Activated CD4-positive, alpha-beta memory T cell treated with anti-CD3 and anti-CD28 coated beads for 36 hours (primary cell): ENCODE data around the gene CREB3L1. TPM values are rescaled to one million over a fixed set of nuclear protein-coding genes. Genes with fewer than 3 reads are reported as not detected.

Source experiments
- CTCF ChIA-PET: fragments of 350-600 bp; sonication (Branson Sonifier 250); formaldehyde crosslinking; loops from one replicate; lab custom pipeline; 2021; ENCODE audit warnings: antibody characterized with exemption, inconsistent platforms; lab: Charles Lee
- POLR2A ChIA-PET: fragments of 350-600 bp; sonication (Branson Sonifier 250); formaldehyde crosslinking; loops from one replicate; lab custom pipeline; 2021; ENCODE audit warnings: antibody characterized with exemption; lab: Charles Lee
- DNase-seq: peaks from one replicate; pipeline ENCODE4 v3.0.0-alpha.2; 2020
- H3K27ac Mint-ChIP-seq: one replicate; pipeline ENCODE4 v1.8.0; 2021; ENCODE audit warnings: mixed read lengths
- H3K27me3 Mint-ChIP-seq: one replicate; pipeline ENCODE4 v1.8.0; 2021; ENCODE audit warnings: mixed read lengths
- H3K36me3 Mint-ChIP-seq: one replicate; pipeline ENCODE4 v1.8.0; 2021; ENCODE audit warnings: mixed read lengths
- H3K4me1 Mint-ChIP-seq: one replicate; pipeline ENCODE4 v1.8.0; 2021; ENCODE audit warnings: low read depth, mixed read lengths
- H3K4me3 Mint-ChIP-seq: one replicate; pipeline ENCODE4 v1.8.0; 2021; ENCODE audit warnings: mild to moderate bottlenecking, mixed read lengths
- H3K9me3 Mint-ChIP-seq: one replicate; pipeline ENCODE4 v1.8.0; 2021; ENCODE audit warnings: mixed read lengths
- intact Hi-C: fragments of 100-400 bp; cut with micrococcal nuclease; formaldehyde crosslinking; loops from one replicate; pipeline ENCODE4 v1.15.1; 2023
- total RNA-seq, 2 experiments: library from RNA; stranded (reverse); gene quantifications; one replicate each; pipeline ENCODE4 v1.2.3, GENCODE V29; 2021

The CREB3L1 gene
- total RNA-seq, 2 experiments from 2014 or later, result not detected

DNA sequence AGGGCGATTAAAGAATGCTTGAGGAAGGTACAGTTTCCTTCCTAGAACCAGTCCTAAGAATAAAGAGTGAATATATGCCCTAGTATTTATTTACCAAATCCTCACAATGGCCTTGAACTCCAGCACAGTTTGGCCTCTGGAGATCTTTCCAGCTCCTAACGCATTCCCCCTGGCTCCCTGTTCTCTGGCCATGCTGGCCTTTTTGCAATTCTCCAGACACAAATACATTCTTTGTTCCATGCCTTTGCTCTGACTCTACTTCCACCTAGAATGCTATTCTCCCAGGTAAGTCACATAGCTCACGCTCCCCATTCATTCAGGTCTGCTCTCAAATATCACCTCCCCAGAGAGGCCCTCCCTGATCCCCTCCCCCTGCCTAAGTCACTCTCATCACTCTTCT, 66.1 kb downstream of the CREB3L1 start:
- Mint-ChIP-seq H3K9me3 (no peaks in the 10 kb centered on the region), H3K27ac (no peak overlapping the region), H3K4me3 (no peak overlapping the region), H3K36me3 (no peaks in the 10 kb centered on the region), H3K27me3 (no peaks in the 10 kb centered on the region), H3K4me1 (peaks cover 61% of the 10 kb centered on the region)
- no peak for DNase-seq
- intact Hi-C loops, result no loop called here
- CTCF ChIA-PET, result interaction anchor here (1.4 to 15.3 kb wide), 4 partner anchors 9 to 34 kb away, joined by 4 to 346 read pairs (median 29); no protein-coding TSS in a partner anchor
- POLR2A ChIA-PET, result interaction anchor here (0.6 to 1.7 kb wide), 2 partner anchors 9 to 49 kb away, joined by 3 read pairs; no protein-coding TSS in a partner anchor

DNA sequence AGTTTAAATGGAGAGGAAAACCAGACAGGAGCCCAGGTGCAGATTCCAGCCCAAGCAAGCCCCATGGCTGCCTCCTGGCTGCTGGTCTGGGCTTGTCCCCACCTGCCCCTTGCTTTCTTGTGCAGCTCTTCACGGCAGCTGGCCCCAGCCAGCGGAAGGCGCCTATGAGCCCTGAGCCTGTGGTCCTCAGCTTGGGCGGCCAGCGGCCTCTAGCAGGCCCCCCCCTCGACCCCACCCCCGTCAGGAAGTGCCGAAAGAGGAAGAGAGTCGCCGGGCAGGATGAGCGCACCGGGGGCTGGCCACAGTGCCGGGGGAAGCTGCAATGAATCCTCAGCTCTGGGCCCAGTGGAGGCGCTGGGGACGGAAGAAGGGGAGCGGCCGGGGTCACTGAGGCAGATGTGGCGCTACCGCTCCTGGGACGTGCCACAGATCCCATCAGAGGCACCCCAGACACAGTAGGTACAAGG, 67.7 kb downstream of the CREB3L1 start:
- peaks cover 2% of the 10 kb centered on the region for H3K36me3 Mint-ChIP-seq
- peak overlapping the region; percentile 72 for H3K27ac Mint-ChIP-seq
- POLR2A ChIA-PET, result interaction anchor here (1.3 to 1.6 kb wide), 3 partner anchors 13 to 104 kb away, joined by 3 read pairs; no protein-coding TSS in a partner anchor
- no peaks in the 10 kb centered on the region for H3K9me3 Mint-ChIP-seq
- DNase-seq, result peak; percentile 53
- peak overlapping the region; percentile 73 for H3K4me3 Mint-ChIP-seq
- CTCF ChIA-PET, result interaction anchor here (1.1 to 15.3 kb wide), 7 partner anchors 12 to 106 kb away, joined by 3 to 346 read pairs (median 4); partner anchors contain the start of gene CHRM4
- peaks cover 72% of the 10 kb centered on the region for H3K4me1 Mint-ChIP-seq
- intact Hi-C loops, result no loop called here
- no peaks in the 10 kb centered on the region for H3K27me3 Mint-ChIP-seq

DNA sequence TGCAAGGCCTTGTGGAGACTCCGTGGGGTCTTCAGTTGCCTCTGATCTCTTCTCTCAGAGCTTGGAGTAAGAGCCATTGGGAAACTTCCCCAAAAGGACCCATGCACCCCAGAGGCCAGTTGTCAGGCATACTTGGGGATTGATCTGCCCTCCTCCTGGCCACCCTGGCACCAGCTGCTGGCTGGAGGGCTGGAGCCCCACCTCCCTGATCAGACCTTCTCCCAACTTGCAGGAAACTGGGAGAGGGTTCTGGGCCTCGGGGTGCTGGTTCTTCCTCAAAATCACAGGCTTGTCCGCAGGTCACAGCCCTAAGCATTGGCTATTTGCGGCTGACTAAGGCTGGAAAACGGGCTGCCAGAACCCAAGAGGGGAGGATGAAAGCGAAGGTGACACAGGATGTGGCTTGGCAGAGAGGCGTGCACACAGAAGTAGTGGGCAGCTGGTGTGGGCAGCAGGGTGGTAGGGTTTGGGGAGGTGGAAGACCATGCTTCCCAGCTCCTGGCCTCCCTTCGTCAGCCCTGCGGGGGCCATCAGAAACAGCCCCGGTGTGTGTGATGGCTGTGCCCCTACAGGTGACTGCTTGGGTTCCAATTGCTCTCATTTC, 68.5 kb downstream of the CREB3L1 start:
- Mint-ChIP-seq H3K4me1 (peaks cover 80% of the 10 kb centered on the region), H3K4me3 (peak overlapping the region; percentile 73), H3K9me3 (no peaks in the 10 kb centered on the region), H3K27me3 (no peaks in the 10 kb centered on the region), H3K27ac (peak overlapping the region; percentile 72), H3K36me3 (peaks cover 2% of the 10 kb centered on the region)
- intact Hi-C loops, result loop anchor here (1.0 to 2.0 kb wide), 3 partner anchors 15 to 355 kb away; partner anchors contain the start of genes ARHGAP1, PHF21A and ZNF408
- ChIA-PET POLR2A (interaction anchor here (0.6 to 1.7 kb wide), 5 partner anchors 14 to 395 kb away, joined by 3 to 6 read pairs (median 3); no protein-coding TSS in a partner anchor), CTCF (interaction anchor here (1.1 to 15.3 kb wide), 7 partner anchors 11 to 107 kb away, joined by 3 to 346 read pairs (median 4); partner anchors contain the start of gene CHRM4)
- peak; percentile 74 for DNase-seq

DNA sequence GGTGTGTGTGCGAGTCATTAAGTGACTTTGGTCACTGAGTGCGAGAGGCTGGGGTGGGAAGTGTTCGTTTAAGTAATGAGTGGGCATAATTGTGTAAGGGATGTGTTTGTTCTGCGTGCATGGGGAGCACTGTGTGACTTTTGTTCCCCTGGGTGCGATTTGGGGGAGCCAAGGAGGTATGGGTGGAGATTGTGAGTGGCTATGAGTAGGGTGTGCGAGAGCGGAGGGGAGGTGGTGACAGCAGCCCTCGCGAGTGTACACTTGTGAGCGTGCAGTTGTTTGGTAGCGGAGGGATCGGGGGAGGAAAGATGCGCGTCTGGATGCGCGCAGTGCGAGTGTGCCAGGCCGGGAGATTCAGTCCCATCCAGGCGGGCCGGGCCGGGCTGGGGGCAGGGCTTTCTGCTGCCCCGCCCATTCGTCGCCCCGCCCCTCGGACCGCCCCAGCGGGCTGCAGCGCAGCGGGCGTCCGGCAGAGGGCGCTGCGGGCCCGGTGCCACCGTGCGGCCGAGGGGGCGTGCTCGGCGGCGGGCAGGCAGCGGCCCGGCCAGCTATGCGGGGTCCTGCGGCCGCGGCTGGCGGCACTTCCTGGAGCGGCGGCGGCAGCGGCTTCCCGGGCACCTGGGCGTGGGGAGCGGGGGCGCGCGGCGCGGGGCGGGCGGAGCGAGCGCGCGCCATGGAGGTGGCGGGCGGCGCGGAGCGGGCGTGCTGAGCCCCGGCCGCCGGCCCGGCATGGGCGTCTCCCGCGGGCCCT, 69.6 kb downstream of the CREB3L1 start, which contains the start of gene DGKZ:
Gene DGKZ (plus strand): TSS at position 578 of the 751 bp plus-strand sequence. CDS start 197 bp downstream, outside the sequence.
- no peaks in the 10 kb centered on the region for H3K27me3 Mint-ChIP-seq
- H3K4me3 Mint-ChIP-seq, result peak within 1 kb of the TSS; percentile 86
- ChIA-PET CTCF (interaction anchor here (0.6 to 15.3 kb wide), 13 partner anchors 9 to 381 kb away, joined by 3 to 346 read pairs (median 4); partner anchors contain the start of gene CHRM4), POLR2A (interaction anchor here (0.6 to 4.1 kb wide), 6 partner anchors 11 to 396 kb away, joined by 3 to 15 read pairs (median 4); no protein-coding TSS in a partner anchor)
- H3K36me3 Mint-ChIP-seq, result peaks cover 2% of the 10 kb centered on the region
- H3K9me3 Mint-ChIP-seq, result no peaks in the 10 kb centered on the region
- peaks cover 80% of the 10 kb centered on the region for H3K4me1 Mint-ChIP-seq
- peak within 1 kb of the TSS; percentile 90 for H3K27ac Mint-ChIP-seq
- peak; percentile 92 for DNase-seq
- intact Hi-C loops, result loop anchor here (1.0 to 2.0 kb wide), 5 partner anchors 16 to 354 kb away; partner anchors contain the start of genes ARHGAP1, PHF21A and ZNF408

DNA sequence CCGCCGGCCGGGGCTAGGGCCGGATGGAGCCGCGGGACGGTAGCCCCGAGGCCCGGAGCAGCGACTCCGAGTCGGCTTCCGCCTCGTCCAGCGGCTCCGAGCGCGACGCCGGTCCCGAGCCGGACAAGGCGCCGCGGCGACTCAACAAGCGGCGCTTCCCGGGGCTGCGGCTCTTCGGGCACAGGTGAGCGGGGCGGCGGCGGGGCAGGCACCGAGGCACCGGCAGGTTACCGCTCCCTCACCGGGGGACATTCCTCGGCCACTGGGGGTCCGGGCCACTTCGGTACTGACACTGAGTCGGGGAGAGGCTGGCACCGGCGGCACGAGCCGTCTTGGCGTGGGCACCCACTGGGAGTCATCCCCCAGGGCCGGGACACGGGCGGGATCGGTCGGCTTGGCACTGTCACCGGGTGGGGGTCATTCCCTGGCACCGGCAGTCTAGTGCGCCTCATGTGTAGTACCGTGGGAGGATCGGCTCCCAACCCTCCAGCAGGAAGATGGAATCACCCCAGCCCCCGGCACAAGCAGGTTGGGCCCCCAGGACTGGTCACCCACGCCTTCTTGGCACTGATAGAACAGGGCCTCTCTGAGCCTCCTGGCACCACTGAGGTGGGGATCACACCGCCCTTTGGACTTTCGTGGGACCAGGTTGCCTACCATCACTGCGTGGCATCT, 70.3 kb downstream of the CREB3L1 start:
- no peaks in the 10 kb centered on the region for H3K27me3 Mint-ChIP-seq
- H3K27ac Mint-ChIP-seq, result peak overlapping the region; percentile 90
- ChIA-PET CTCF (interaction anchor here (0.6 to 15.3 kb wide), 13 partner anchors 9 to 382 kb away, joined by 3 to 346 read pairs (median 5); partner anchors contain the start of gene CHRM4), POLR2A (interaction anchor here (0.9 to 4.1 kb wide), 5 partner anchors 11 to 270 kb away, joined by 4 to 15 read pairs (median 6); no protein-coding TSS in a partner anchor)
- H3K36me3 Mint-ChIP-seq, result peaks cover 2% of the 10 kb centered on the region
- H3K9me3 Mint-ChIP-seq, result no peaks in the 10 kb centered on the region
- intact Hi-C loops, result loop anchor here (1.0 to 2.0 kb wide), 5 partner anchors 33 to 353 kb away; partner anchors contain the start of genes ARHGAP1, ATG13, HARBI1 and PHF21A
- DNase-seq, result peak; percentile 42
- H3K4me3 Mint-ChIP-seq, result peak overlapping the region; percentile 86
- peaks cover 76% of the 10 kb centered on the region for H3K4me1 Mint-ChIP-seq

DNA sequence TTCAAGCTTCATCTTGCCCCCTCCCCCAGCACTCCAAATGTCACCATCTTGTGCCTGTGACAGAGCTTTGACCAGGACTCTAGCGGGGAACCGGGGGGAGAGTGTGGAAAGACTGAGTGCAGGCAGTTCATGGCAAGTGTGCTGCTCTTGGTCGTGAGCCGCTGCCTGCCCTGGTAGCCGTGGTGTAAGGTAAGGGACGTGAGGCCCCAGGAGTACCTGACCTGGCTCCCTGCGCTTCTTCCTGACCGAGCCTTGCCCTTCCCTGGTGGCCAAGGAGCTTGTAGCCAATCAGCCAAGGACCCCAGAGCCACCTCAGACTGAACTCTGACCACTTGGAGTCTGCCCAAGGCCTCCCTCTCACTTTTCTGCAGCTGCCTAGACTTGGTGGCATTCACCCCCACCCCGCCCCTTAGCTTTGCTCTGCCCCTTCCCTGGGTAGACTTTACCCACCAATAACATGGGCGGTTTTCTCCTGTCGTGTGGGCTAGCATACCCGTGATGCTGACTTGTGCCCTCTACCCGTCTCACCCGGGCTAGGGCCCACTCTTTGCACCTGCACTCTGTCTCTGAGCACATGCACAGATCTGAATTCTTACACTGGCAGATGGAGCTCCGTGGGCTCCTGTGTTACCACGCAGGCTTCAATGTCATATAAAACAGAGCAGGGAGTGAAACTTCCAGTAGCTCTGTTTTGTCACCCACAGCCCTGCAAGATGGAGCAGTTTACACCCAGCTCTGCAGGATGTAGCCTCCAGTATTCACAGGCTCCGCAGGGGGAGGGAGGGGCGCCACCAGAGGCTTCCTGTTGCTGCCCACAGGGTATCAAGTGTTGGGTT, 71.3 kb downstream of the CREB3L1 start:
- Mint-ChIP-seq H3K4me3 (peak overlapping the region; percentile 86), H3K27me3 (no peaks in the 10 kb centered on the region), H3K9me3 (no peaks in the 10 kb centered on the region), H3K27ac (peak overlapping the region; percentile 90), H3K36me3 (peaks cover 2% of the 10 kb centered on the region), H3K4me1 (peaks cover 79% of the 10 kb centered on the region)
- POLR2A ChIA-PET, result interaction anchor here (0.7 to 4.1 kb wide), 7 partner anchors 10 to 269 kb away, joined by 3 to 15 read pairs (median 4); no protein-coding TSS in a partner anchor
- peak; percentile 79 for DNase-seq
- CTCF ChIA-PET, result interaction anchor here (1.6 to 15.3 kb wide), 7 partner anchors 16 to 110 kb away, joined by 4 to 346 read pairs (median 9); partner anchors contain the start of gene CHRM4
- intact Hi-C loops, result loop anchor here (2.0 kb wide), 1 partner anchor 268 kb away; the partner anchor contains the start of genes ATG13 and HARBI1

DNA sequence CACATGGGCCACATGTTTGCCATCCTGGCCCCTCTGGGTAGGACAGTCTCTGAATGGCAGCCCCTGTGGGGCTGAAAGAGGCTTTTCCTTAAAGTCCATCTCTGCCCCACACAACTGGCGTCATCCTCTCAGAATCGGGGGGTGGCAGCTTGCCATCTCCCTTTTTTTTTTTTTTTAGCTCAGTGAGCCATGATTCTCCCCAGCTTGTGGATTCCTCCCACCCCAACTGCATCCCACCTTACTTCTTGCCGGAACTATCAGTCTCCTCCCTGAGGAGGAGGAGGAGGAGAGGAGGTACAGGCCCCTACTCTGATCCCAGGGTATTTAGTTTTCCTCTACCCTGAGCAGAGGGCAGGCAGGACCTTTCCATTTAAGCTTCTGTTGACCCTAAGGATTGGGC, 73.2 kb downstream of the CREB3L1 start:
- H3K27ac Mint-ChIP-seq, result peak overlapping the region; percentile 55
- DNase-seq, result no peak
- POLR2A ChIA-PET, result interaction anchor here (1.0 to 4.1 kb wide), 2 partner anchors 10 to 41 kb away, joined by 3 to 15 read pairs; partner anchors contain the start of gene CHRM4
- peaks cover 78% of the 10 kb centered on the region for H3K4me1 Mint-ChIP-seq
- H3K4me3 Mint-ChIP-seq, result no peak overlapping the region
- intact Hi-C loops, result no loop called here
- H3K27me3 Mint-ChIP-seq, result no peaks in the 10 kb centered on the region
- peaks cover 2% of the 10 kb centered on the region for H3K36me3 Mint-ChIP-seq
- CTCF ChIA-PET, result interaction anchor here (1.1 to 15.3 kb wide), 6 partner anchors 16 to 210 kb away, joined by 3 to 346 read pairs (median 8); partner anchors contain the start of gene CHRM4
- H3K9me3 Mint-ChIP-seq, result no peaks in the 10 kb centered on the region

DNA sequence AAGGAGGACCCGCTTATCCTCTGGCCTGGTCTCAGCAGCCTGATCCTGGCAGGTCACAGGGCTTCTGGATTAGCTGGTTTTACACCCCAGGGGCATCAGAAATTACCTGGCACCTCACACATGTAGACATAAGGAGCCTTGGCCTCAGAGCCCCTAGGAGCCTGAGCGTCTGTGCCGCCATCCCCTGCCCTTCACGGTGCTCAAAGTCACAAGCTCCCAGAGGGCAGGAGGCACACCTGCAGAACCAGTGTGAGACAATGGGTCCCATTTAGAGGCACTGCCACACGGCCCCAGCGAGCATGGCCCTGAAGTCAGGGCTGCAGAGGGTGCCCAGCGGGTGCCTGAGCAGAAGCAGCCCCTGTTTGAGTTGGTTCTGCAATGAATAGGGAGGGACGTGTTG, 73.7 kb downstream of the CREB3L1 start:
- CTCF ChIA-PET, result interaction anchor here (1.3 to 15.3 kb wide), 13 partner anchors 7 to 350 kb away, joined by 3 to 346 read pairs (median 8); partner anchors contain the start of genes ARHGAP1, CHRM4 and ZNF408
- peaks cover 78% of the 10 kb centered on the region for H3K4me1 Mint-ChIP-seq
- no peaks in the 10 kb centered on the region for H3K9me3 Mint-ChIP-seq
- intact Hi-C loops, result no loop called here
- H3K27ac Mint-ChIP-seq, result peak overlapping the region; percentile 87
- H3K27me3 Mint-ChIP-seq, result no peaks in the 10 kb centered on the region
- H3K36me3 Mint-ChIP-seq, result peaks cover 2% of the 10 kb centered on the region
- no peak for DNase-seq
- POLR2A ChIA-PET, result interaction anchor here (1.0 to 2.4 kb wide), 2 partner anchors 10 to 41 kb away, joined by 3 to 15 read pairs; partner anchors contain the start of gene CHRM4
- peak overlapping the region; percentile 76 for H3K4me3 Mint-ChIP-seq

DNA sequence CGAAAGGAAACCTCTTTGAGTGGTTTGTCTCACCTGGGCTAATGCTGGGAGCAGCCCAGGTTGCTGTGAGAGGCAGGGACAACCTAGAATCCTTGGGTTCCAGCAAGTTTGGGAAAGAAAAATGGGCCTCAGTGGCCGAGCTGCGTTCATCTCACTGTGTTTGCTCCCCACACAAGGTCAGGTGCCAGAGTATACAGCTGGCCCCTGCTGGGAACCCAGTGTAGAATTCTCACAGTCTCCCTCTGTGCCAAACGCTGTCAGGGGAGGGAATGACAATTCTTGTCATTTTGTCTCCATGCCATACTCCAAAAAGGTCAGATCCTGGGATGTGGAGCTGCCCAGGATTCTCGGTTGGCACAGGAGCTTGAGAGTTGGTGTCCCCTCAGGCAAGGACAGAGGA, 74.1 kb downstream of the CREB3L1 start:
- Mint-ChIP-seq H3K4me1 (peaks cover 78% of the 10 kb centered on the region), H3K4me3 (peak overlapping the region; percentile 76), H3K27ac (peak overlapping the region; percentile 87), H3K9me3 (no peaks in the 10 kb centered on the region), H3K27me3 (no peaks in the 10 kb centered on the region), H3K36me3 (peaks cover 2% of the 10 kb centered on the region)
- CTCF ChIA-PET, result interaction anchor here (0.6 to 15.3 kb wide), 20 partner anchors 8 to 349 kb away, joined by 3 to 346 read pairs (median 6); partner anchors contain the start of genes ARHGAP1, CHRM4 and ZNF408
- intact Hi-C loops, result loop anchor here (1.0 kb wide), 3 partner anchors 16 to 178 kb away; no protein-coding TSS in a partner anchor
- POLR2A ChIA-PET, result interaction anchor here (0.8 to 2.4 kb wide), 2 partner anchors 8 to 9 kb away, joined by 3 to 15 read pairs; no protein-coding TSS in a partner anchor
- no peak for DNase-seq
